NCI-H146 treated with DMSO at 0.1 percent for 48 hours (cell line): Measurements from ENCODE around the gene SYN1.

Experiments
- DNase-seq: peaks from one replicate; lab custom pipeline; 2025; ENCODE audit not compliant: unreplicated experiment; lab: John Stamatoyannopoulos, UW

The SYN1 gene

GRCh38 chrX:47574547-47575301 lies 44.9 kb downstream of the SYN1 start:
- DNase-seq: no peak

GRCh38 chrX:47574076-47574546 lies 45.5 kb downstream of the SYN1 start:
- no peak for DNase-seq

- no peak for DNase-seq
These were observed 46.1 kb downstream of the SYN1 start for GRCh38 chrX:47573341-47574075.

DNA sequence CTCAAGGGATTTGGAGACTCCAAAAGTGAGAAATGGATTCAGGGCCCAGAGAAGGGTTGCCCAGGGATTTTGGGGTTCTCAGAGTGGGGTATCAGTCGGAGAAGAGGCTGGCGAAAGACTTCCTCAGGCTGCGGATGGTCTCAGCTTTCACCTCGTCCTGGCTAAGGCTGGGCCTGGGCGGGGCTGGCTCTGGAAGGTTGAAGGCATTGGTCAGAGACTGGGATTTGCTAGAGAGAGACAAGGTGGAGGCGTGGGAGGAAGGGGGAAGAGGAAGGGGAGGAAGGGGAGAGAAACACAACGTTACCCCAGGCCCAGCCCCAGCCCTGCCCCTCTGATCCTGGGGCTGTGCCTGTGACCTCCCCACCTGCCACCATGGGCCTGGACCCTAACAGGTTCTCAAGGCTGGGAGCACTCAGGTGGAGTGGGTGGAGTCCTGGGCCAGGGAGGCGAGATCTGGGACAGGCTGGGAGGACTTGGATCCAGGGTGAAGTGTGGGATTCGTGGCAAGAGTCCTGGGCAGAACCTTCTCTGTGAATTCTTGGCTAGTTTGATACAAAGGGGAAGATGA lies 46.8 kb downstream of the SYN1 start:
- no peak for DNase-seq

GRCh38 chrX:47571896-47572295 lies 47.8 kb downstream of the SYN1 start:
- no peak for DNase-seq

DNA sequence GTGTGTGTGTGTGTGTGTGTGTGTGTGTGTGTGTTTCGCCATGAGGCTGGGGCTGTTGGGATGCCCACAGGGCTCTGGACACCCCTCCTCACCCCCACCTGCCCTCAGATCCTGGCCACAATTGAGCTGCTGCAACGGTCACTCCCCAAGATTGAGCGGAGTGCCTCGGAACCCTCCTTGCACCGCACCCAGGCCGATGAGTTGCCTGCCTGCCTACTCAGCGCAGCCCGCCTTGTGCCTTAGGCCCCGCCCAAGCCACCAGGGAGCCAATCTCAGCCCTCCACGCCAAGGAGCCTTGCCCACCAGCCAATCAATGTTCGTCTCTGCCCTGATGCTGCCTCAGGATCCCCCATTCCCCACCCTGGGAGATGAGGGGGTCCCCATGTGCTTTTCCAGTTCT lies 48.4 kb downstream of the SYN1 start:
- no peak for DNase-seq

DNA sequence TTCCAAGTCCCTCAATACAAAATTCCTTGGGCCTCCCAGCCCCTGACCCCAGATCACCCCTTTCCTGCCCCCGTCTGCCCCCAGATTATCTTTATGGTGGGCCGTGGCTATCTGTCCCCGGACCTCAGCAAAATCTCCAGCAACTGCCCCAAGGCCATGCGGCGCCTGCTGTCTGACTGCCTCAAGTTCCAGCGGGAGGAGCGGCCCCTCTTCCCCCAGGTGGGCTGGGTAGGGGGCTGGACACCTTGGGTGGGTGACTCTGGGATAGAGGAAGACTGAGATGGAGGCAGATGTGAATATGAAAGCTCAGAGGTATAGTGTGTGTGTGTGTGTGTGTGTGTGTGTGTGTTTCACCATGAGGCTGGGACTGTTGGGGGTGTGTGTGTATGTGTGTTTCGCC lies 48.9 kb downstream of the SYN1 start:
- DNase-seq: no peak

DNA sequence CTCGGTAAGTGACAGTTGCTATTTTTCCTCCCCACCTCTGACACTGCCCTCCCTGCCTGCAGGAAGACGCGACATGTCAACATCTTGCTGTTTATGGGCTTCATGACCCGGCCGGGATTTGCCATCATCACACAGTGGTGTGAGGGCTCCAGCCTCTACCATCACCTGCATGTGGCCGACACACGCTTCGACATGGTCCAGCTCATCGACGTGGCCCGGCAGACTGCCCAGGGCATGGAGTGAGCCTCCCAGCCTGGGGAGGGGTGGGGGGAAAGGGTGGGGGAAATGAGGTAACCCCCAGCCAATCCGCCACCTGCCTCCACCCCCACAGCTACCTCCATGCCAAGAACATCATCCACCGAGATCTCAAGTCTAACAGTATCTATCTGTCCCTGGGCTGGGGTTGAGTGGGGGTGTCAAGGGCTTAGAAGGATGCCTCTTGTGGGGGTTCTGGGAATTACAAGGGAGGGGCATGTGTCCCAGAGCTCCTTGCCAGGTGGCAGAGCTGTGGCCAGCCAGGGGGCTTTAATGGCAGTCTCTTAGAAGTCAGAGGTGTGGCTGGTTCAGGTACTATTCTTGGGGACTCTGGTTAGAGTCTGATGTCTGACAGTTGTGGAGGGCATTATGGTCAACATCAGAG lies 50.9 kb downstream of the SYN1 start:
- no peak for DNase-seq

DNA sequence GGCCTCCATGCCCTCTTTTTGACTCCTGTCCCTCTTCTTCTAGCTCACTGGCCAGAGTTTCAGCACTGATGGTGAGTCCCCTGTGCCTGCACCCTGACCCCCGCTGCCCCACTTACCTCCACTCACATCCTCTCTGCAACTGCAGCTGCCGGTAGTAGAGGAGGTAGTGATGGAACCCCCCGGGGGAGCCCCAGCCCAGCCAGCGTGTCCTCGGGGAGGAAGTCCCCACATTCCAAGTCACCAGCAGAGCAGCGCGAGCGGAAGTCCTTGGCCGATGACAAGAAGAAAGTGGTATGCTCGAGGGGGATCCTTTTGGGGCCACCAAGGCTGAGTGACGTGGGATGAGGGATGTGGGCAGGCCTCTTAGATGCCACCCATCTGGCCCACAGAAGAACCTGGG lies 52.8 kb downstream of the SYN1 start:
- no peak for DNase-seq

- DNase-seq: no peak
These were observed 55.1 kb downstream of the SYN1 start for GRCh38 chrX:47564438-47565085.

DNA sequence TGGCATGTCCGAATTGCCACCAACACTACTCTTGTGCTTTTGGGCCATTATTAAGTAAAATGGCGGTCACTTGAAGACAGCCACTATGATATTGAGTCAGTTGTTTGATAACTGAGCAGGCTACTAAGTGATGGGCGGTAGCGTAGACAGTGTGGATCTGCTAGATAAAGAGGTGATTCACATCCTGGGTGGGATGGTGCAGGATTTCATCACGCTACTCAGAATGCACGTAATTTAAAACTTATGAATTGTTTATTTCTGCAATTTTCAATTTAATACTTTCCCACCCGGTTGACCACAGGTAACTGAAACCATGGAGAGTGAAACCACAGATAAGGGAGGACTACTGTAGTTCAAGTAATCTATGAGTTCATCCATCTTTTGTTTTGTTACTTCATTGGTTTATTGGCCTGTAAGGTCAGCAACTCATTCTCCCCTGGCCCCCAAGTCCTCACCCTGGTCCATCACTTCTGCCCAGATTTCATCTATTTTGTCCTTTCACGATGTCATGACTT lies 55.8 kb downstream of the SYN1 start:
- DNase-seq: no peak

GRCh38 chrX:47562615-47563243 lies 56.9 kb downstream of the SYN1 start:
- DNase-seq: no peak

DNA sequence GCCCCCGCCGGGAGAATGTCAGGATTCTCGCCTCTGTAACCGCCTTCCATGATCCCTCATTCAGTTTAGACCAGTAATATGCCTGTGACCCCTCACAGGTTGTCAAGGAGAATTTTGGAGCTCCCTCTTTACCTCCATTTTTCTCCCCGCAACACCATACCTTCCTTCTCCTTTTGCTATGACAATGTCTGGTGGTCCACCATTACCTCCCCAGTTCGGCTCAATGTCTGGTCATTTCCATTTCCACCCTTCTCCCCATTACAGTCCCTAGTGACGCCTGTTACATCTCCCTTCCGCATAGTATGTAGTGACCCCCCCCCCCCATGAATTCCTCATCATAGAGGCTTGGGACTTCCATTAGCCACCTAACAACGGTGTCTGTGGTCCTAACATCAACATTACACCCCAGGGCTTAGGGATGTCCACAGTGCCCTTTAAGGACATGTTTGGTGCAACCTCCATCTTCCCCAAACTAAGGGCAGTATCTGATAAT lies 58.0 kb downstream of the SYN1 start:
- DNase-seq: no peak

DNA sequence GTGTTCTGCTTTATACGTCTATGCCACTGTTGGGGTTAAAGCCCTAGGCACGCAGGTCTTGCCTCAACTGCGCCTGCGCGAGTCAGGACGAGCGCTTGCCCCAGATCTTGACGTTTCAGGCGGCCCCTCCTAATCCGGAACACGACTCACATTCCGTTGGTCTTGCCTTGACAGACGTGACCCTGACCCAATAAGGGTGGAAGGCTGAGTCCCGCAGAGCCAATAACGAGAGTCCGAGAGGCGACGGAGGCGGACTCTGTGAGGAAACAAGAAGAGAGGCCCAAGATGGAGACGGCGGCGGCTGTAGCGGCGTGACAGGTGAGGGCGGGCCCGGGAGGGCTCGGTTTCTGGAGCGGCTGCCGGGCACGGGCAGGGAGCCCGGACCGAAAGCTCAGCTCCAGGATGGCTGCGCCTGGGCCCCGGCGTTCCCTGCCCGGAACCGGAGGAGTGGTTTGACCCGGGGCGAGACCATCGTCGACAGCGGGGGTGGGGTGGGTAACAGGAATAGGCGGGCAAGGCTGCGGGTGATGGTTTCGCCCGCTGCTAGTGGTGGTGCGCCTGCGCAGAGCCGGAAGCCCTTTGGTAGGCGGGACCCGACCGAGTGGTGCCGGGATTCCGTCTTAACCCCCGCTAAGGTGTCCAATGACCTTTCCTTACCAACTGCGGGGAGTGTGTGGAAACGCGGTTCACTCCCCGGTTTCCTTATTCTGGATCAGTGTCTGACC lies 58.6 kb downstream of the SYN1 start, which contains the start of gene ARAF:
Gene ARAF, plus strand, starts transcription at position 272 of the 725 bp plus-strand sequence. CDS start 1,763 bp downstream, outside the sequence.
- peak; percentile 91 for DNase-seq

DNA sequence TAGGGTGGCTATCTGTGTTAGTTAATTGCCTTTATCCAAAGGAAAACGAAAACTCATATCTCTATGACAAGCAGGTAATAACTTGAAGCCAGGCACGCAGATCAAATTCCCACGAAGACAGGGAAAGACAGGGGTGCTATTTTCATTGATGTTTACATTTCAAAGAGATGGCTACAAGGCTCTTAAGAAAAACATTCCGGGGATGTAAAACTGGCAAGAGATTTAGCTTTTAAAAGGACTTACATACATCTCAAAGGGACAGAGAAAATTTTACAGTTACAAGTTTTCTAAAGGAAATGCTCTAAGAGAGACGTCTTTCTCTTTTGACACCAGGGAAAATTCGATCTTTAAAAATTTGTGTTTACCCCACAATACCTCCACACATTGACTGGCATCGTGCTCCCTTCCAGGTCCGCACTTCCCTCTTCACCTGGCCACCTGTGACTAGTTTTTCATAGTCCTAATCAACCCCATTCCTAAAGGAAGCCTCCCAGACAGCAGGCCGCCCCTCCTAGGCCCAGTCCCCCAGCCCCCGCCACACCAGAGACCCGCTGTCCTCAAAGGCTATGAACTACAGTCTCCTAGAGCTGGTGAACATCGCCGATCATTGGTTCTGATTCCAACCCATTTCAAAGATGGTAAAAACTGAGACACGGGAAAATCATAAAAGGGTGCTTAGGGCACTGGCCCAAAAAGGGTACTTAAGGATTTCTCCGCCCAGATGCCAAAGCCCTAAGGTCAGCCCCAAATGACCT lies 59.3 kb downstream of the SYN1 start:
- DNase-seq: no peak

- no peak for DNase-seq
These were observed 61.2 kb downstream of the SYN1 start for GRCh38 chrX:47558436-47558835.

DNA sequence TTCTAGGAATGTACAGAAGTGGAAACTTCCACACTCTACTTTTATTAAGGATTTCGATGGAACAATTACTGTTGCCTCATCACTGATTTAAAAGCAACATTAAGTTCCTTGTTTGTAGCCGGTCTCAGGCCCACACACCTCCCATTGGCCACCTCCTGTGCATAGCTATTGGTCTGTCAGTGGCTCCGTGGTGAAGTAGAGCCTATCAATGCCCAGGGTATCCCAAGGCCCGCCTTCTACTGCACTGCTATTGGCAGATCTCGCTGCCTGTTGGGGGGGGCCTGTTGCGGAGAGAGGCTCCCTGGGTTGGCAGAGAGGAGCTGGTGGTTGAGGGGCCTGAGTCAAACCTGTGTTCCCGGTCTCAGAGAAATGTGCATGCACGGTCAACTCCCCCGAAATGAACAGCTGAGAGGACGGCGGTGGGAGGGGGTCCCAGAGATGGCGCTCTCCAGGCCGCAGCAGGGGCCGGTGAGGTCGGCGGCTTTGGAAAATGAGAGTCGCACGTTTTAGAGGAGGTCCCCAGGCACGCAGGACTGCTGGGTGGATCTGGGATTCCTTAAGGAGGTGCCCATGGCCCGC lies 63.5 kb downstream of the SYN1 start:
- DNase-seq: peak; percentile 87

GRCh38 chrX:47543496-47543895 lies 76.2 kb downstream of the SYN1 start:
- DNase-seq: no peak
